Ovary (tissue), 9 donors: Measurements from ENCODE around the gene U2AF1L4. TPM values are rescaled to one million over a fixed set of nuclear protein-coding genes. Genes with fewer than 3 reads are reported as not detected.

Experiments
- DNase-seq, 5 donors: peaks; one replicate each; pipeline ENCODE4 v3.0.0-alpha.2; 2019 to 2020
- H3K27ac ChIP-seq, 2 donors: fragments of 200-600 bp; one replicate each; pipeline versions ENCODE4 v1.5.1 to v1.8.0; 2019 to 2022
- H3K27me3 ChIP-seq: fragments of 200-600 bp; one replicate; pipeline ENCODE4 v1.8.0; 2022
- H3K36me3 ChIP-seq: fragments of 200-600 bp; sonication (generic); one replicate; pipeline ENCODE4 v1.5.1; 2019
- H3K4me1 ChIP-seq: one replicate; pipeline ENCODE4 v1.8.1; 2013; ENCODE audit warnings: mild to moderate bottlenecking, moderate library complexity; ENCODE audit not compliant: insufficient read depth
- H3K4me3 ChIP-seq: fragments of 200-600 bp; sonication (generic); one replicate; pipeline ENCODE4 v1.5.1; 2017
- H3K9me3 ChIP-seq, 2 donors: fragments of 200-600 bp in 1 of 2; sonication (generic) in 1 of 2; one replicate each; pipeline versions ENCODE4 v1.5.1 to v1.8.1; 2013 to 2019; ENCODE audit warnings: mild to moderate bottlenecking in 1 of 2, moderate library complexity in 1 of 2
- EP300 ChIP-seq: sonication (generic); formaldehyde crosslinking; IDR thresholded peaks from one replicate; pipeline ENCODE4 v1.6.1; 2017; ENCODE audit warnings: antibody characterized with exemption
- POLR2A ChIP-seq: fragments of 450-650 bp; IDR thresholded peaks from one replicate; pipeline ENCODE4 v1.6.1; 2017; ENCODE audit warnings: antibody characterized with exemption, mild to moderate bottlenecking, moderate library complexity
- WGBS, 3 donors: extraction: QIAGEN DNeasy Blood & Tissue Kit in 1 of 3; methylation state at CpG; one replicate each; pipeline versions ENCODE4 v1.1.5 to v1.1.7; 2013 to 2017; 5-methylcytosine and 5-hydroxymethylcytosine counted together
- intact Hi-C, 4 donors: fragments of 100-400 bp; cut with DNase I; formaldehyde crosslinking; loops; one replicate each; pipeline versions ENCODE4 v1.11.0 to v1.15.1; 2022 to 2023
- polyA plus RNA-seq, 2 donors: library from polyadenylated mRNA; stranded (reverse); fragments of 200-250 nt in 1 of 2; fragments of 350-450 nt in 1 of 2; fragmentation: Illumina TruSeq in 1 of 2; extraction: RNeasy Lipid Tissue Mini Kit (QIAGEN cat#74804) in 1 of 2; gene quantifications; one replicate each; pipeline ENCODE4 v1.2.3, GENCODE V29; 2013 to 2014
- total RNA-seq, 7 donors: library from RNA; depleted of rRNA in 2 of 7; stranded (reverse); fragments of >200 nt in 2 of 7; fragmentation: NEBNext Ultra II Directional in 3 of 7; extraction: Animal tissue kit (Norgen Biotek cat#: 25700) in 3 of 7; gene quantifications; one replicate each; pipeline versions ENCODE4 v1.1.0 to v1.2.4, GENCODE V29; 2016 to 2023
- TF ChIP-seq, protein P1 (sequence below), 3 donors: fragments of 450-650 bp in 2 of 3; fragments of 200-600 bp in 1 of 3; IDR thresholded peaks; one replicate each; pipeline versions ENCODE4 v1.5.1 to v1.8.0; 2016 to 2022; ENCODE audit warnings: antibody characterized with exemption in 3 of 3, mild to moderate bottlenecking in 1 of 3
- donor health status: DM: no; HTN: no; CAD: no; lungs with moderate emphysema.
- donor health status: DM: no; HTN: no; CAD: no.
- donor health status: Bipolar disorder and iron deficiency.
- donor health status: DM: yes; HTN: yes; CAD: no.
- donor health status: DM: no; HTN: no; CAD: no.
- donor health status: DM: yes; HTN: yes; CAD: no.

Gene U2AF1L4
- total and polyA plus RNA-seq, 9 donors = 16.7 to 37.7 (median 25.6) TPM

- TF ChIP-seq EP300 = no peak
- TF ChIP-seq, protein P1, sequence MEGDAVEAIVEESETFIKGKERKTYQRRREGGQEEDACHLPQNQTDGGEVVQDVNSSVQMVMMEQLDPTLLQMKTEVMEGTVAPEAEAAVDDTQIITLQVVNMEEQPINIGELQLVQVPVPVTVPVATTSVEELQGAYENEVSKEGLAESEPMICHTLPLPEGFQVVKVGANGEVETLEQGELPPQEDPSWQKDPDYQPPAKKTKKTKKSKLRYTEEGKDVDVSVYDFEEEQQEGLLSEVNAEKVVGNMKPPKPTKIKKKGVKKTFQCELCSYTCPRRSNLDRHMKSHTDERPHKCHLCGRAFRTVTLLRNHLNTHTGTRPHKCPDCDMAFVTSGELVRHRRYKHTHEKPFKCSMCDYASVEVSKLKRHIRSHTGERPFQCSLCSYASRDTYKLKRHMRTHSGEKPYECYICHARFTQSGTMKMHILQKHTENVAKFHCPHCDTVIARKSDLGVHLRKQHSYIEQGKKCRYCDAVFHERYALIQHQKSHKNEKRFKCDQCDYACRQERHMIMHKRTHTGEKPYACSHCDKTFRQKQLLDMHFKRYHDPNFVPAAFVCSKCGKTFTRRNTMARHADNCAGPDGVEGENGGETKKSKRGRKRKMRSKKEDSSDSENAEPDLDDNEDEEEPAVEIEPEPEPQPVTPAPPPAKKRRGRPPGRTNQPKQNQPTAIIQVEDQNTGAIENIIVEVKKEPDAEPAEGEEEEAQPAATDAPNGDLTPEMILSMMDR (IDR thresholded peaks at IDR 0.05) = no peak
- TF ChIP-seq POLR2A = no peak
- H3K27ac ChIP-seq = no peak overlapping the region
- peaks cover 4% of the 10 kb centered on the region for H3K4me1 ChIP-seq
- no peak for DNase-seq
- H3K27me3 ChIP-seq = no peaks in the 10 kb centered on the region
- H3K9me3 ChIP-seq = no peaks in the 10 kb centered on the region
- H3K36me3 ChIP-seq = no peaks in the 10 kb centered on the region
- no peak overlapping the region for H3K4me3 ChIP-seq
- 69 to 83% (median 80%) methylated on average over 5 of the region's 5 CpGs for WGBS, 3 donors
- intact Hi-C loops = no loop called here
Measured at GRCh38 chr19:35734889-35735288, 10.3 kb downstream of the U2AF1L4 start.

DNA sequence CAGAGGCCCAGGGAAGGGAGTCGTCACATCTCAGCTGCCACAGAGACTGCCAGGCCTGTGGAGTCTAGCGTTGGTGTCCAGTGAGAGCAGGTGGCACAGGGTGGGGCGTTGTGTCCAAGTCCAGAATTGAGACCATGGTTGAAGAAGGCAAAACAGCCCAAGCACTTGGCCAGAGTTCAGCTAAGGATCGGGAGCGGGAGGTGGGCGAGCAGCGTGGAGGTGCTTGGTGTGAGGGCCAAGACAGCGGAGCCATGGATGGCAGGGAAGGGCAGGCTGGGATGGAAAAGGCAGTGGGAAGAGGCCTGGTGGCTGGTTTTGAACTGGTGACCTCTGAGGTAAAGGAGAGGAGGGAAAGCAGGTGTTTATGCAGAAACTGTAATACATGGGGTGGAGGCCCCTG, 10.9 kb downstream of the U2AF1L4 start:
- intact Hi-C loops = no loop called here
- H3K4me3 ChIP-seq = no peak overlapping the region
- no peak overlapping the region for H3K27ac ChIP-seq
- 89 to 94% (median 90%) methylated on average over 8 of the region's 8 CpGs for WGBS, 3 donors
- DNase-seq = peak in 1 of 5 donors; percentile 31
- no peaks in the 10 kb centered on the region for H3K4me1 ChIP-seq
- TF ChIP-seq POLR2A (no peak), EP300 (no peak)
- TF ChIP-seq, protein P1 (IDR thresholded peaks at IDR 0.05) = no peak
- H3K9me3 ChIP-seq = no peaks in the 10 kb centered on the region
- H3K27me3 ChIP-seq = no peaks in the 10 kb centered on the region
- H3K36me3 ChIP-seq = no peaks in the 10 kb centered on the region

GRCh38 chr19:35733180-35734125, 11.8 kb downstream of the U2AF1L4 start:
- Histone ChIP-seq H3K27ac (no peak overlapping the region), H3K9me3 (no peaks in the 10 kb centered on the region), H3K36me3 (no peaks in the 10 kb centered on the region), H3K27me3 (no peaks in the 10 kb centered on the region), H3K4me3 (no peak overlapping the region), H3K4me1 (no peaks in the 10 kb centered on the region)
- no peak for TF ChIP-seq POLR2A
- TF ChIP-seq, protein P1 (IDR thresholded peaks at IDR 0.05) = no peak
- TF ChIP-seq EP300 = no peak
- 78 to 81% (median 78%) methylated on average over 23 to 35 of the region's 35 CpGs for WGBS, 3 donors
- intact Hi-C loops = no loop called here
- peak in 2 of 5 donors; percentile 26 to 35 for DNase-seq

DNA sequence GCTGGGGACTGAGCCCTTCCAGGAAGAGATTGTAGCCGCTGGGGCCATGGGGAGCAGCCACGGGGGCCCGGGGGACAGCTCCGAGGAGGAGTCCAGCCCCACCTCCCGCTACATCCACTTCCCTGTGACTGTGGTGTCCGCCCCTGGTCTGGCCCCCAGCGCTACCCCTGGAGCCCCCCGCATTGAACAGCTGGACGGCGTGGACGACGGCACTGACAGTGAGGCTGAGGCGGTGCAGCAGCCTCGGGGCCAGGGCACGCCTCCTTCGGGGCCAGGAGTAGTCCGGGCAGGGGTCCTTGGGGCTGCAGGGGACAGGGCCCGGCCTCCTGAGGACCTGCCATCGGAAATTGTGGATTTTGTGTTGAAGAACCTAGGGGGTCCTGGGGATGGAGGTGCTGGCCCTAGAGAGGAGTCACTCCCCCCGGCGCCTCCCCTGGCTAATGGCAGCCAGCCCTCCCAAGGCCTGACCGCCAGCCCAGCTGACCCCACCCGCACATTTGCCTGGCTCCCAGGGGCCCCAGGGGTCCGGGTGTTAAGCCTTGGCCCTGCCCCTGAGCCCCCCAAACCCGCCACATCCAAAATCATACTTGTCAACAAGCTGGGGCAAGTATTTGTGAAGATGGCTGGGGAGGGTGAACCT, 12.6 kb downstream of the U2AF1L4 start:
- TF ChIP-seq POLR2A = no peak
- intact Hi-C loops = no loop called here
- no peaks in the 10 kb centered on the region for H3K9me3 ChIP-seq
- DNase-seq = peak in 2 of 5 donors; percentile 22 to 30
- no peaks in the 10 kb centered on the region for H3K27me3 ChIP-seq
- H3K4me1 ChIP-seq = no peaks in the 10 kb centered on the region
- H3K27ac ChIP-seq = no peak overlapping the region
- no peak overlapping the region for H3K4me3 ChIP-seq
- H3K36me3 ChIP-seq = no peaks in the 10 kb centered on the region
- WGBS, 3 donors = 79 to 83% (median 80%) methylated on average over 20 to 25 of the region's 25 CpGs
